Measurements from ENCODE around the gene SHROOM3.

Gene SHROOM3

GRCh38 chr4:76750716-76751115 lies 315.7 kb downstream of the SHROOM3 start:
- peak; percentile 23 for DNase-seq (ENCODE audit: low read depth)

- no peak for DNase-seq (ENCODE audit: low read depth)
These were observed 316.7 kb downstream of the SHROOM3 start for GRCh38 chr4:76751612-76752343.

GRCh38 chr4:76752861-76753501 lies 318.0 kb downstream of the SHROOM3 start:
- peak; percentile 97 for DNase-seq (ENCODE audit: low read depth)

- DNase-seq (ENCODE audit: low read depth), result peak; percentile 90
These were observed 318.8 kb downstream of the SHROOM3 start for GRCh38 chr4:76753814-76754213.

GRCh38 chr4:76754439-76754838 lies 319.4 kb downstream of the SHROOM3 start:
- no peak for DNase-seq (ENCODE audit: low read depth)

GRCh38 chr4:76755756-76756155 lies 320.7 kb downstream of the SHROOM3 start:
- no peak for DNase-seq (ENCODE audit: low read depth)

GRCh38 chr4:76756416-76756815 lies 321.4 kb downstream of the SHROOM3 start:
- no peak for DNase-seq (ENCODE audit: low read depth)

- DNase-seq (ENCODE audit: low read depth), result no peak
These were observed 322.4 kb downstream of the SHROOM3 start for GRCh38 chr4:76757418-76757939.

- DNase-seq (ENCODE audit: low read depth), result peak; percentile 80
These were observed 323.4 kb downstream of the SHROOM3 start for GRCh38 chr4:76758290-76758882.

GRCh38 chr4:76758996-76759395 lies 324.0 kb downstream of the SHROOM3 start:
- DNase-seq (ENCODE audit: low read depth), result no peak

GRCh38 chr4:76760193-76760592 lies 325.2 kb downstream of the SHROOM3 start:
- DNase-seq (ENCODE audit: low read depth), result no peak

GRCh38 chr4:76762137-76763130 lies 327.4 kb downstream of the SHROOM3 start:
- DNase-seq (ENCODE audit: low read depth), result no peak

- peak; percentile 51 for DNase-seq (ENCODE audit: low read depth)
These were observed 329.2 kb downstream of the SHROOM3 start for GRCh38 chr4:76764251-76764650.

- no peak for DNase-seq (ENCODE audit: low read depth)
These were observed 330.6 kb downstream of the SHROOM3 start for GRCh38 chr4:76765473-76766183.

GRCh38 chr4:76767983-76768382 lies 333.0 kb downstream of the SHROOM3 start:
- DNase-seq (ENCODE audit: low read depth), result peak; percentile 32

- DNase-seq (ENCODE audit: low read depth), result peak; percentile 80
These were observed 337.6 kb downstream of the SHROOM3 start for GRCh38 chr4:76772498-76773106.

GRCh38 chr4:76773766-76774165 lies 338.7 kb downstream of the SHROOM3 start:
- DNase-seq (ENCODE audit: low read depth), result no peak

GRCh38 chr4:76779740-76780459 lies 344.9 kb downstream of the SHROOM3 start:
- DNase-seq (ENCODE audit: low read depth), result peak; percentile 89

GRCh38 chr4:76780781-76781697 lies 346.0 kb downstream of the SHROOM3 start:
- DNase-seq (ENCODE audit: low read depth), result no peak

All from iris pigment epithelial cell (primary cell).